Measurements from ENCODE around the gene CDC34.

Gene CDC34

GRCh38 chr19:514166-514663, 17.3 kb upstream of the CDC34 start:
- Histone ChIP-seq H3K9ac (ENCODE audit: low read length) (no peak overlapping the region), H3K4me1 (ENCODE audit: low read length) (peaks cover 13% of the 10 kb centered on the region), H3K27me3 (ENCODE audit: low read depth, low read length) (no peaks in the 10 kb centered on the region), H3K9me3 (ENCODE audit: insufficient read depth, low read length) (no peaks in the 10 kb centered on the region), H3K79me2 (ENCODE audit: low read length) (no peaks in the 10 kb centered on the region), H3K27ac (ENCODE audit: low read length) (no peak overlapping the region), H3K36me3 (replicated peaks; ENCODE audit: low read depth, low read length) (peaks cover 8% of the 10 kb centered on the region), H2AFZ (ENCODE audit: low read depth, low read length) (no peak overlapping the region), H3K4me3 (ENCODE audit: low read length) (no peak overlapping the region), H4K20me1 (ENCODE audit: insufficient read depth, low read length) (no peaks in the 10 kb centered on the region), H3K4me2 (ENCODE audit: low read length) (no peak overlapping the region)
- TF ChIP-seq EZH2phosphoT487 (IDR thresholded peaks at IDR 0.05; ENCODE audit: low read depth), result no peak
- no peak for TF ChIP-seq CTCF (IDR thresholded peaks at IDR 0.05; ENCODE audit: low read depth, low read length)

DNA sequence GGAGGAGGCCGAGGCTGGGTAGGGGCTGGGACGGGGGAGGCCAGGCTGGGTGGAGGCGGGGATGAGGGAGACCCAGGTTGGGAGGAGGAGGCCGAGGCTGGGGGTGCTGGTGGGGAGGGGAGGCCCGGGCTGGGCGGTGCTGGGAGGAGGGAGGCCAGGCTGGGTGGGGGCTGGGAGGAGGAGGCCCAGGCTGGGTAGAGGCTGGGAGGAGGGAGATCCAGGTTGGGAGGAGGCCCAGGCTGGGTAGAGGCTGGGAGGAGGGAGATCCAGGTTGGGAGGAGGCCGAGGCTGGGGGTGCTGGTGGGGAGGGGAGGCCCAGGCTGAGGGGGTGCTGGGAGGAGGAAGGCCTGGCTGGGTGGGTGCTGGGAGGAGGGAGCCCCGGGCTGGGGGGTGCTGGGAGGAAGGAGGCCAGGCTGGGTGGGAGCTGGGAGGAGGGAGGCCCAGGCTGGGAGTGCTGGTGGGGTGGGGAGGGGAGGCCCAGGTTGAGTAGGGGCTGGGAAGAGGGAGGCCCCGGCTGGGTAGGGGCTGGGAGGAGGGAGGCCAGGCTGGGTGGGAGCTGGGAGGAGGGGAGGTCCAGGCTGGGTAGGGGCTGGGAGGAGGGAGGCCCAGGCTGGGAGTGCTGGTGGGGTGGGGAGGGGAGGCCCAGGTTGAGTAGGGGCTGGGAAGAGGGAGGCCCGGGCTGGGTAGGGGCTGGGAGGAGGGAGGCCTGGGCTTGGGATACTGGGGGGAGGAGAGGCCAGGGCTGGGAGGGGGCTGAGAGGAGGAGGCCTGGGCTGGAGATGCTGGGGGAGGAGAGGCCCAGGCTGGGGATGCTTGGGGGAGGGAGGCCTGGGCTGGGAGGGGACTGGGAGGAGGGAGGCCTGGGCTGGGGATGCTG, 13.6 kb upstream of the CDC34 start:
- no peaks in the 10 kb centered on the region for H3K79me2 ChIP-seq (ENCODE audit: low read length)
- no peak overlapping the region for H3K9ac ChIP-seq (ENCODE audit: low read length)
- H3K27me3 ChIP-seq (ENCODE audit: low read depth, low read length), result no peaks in the 10 kb centered on the region
- H3K4me3 ChIP-seq (ENCODE audit: low read length), result no peak overlapping the region
- no peaks in the 10 kb centered on the region for H4K20me1 ChIP-seq (ENCODE audit: insufficient read depth, low read length)
- no peak overlapping the region for H3K27ac ChIP-seq (ENCODE audit: low read length)
- no peaks in the 10 kb centered on the region for H3K4me1 ChIP-seq (ENCODE audit: low read length)
- H3K4me2 ChIP-seq (ENCODE audit: low read length), result no peak overlapping the region
- H2AFZ ChIP-seq (ENCODE audit: low read depth, low read length), result no peak overlapping the region
- H3K36me3 ChIP-seq (replicated peaks; ENCODE audit: low read depth, low read length), result peaks cover 8% of the 10 kb centered on the region
- H3K9me3 ChIP-seq (ENCODE audit: insufficient read depth, low read length), result no peaks in the 10 kb centered on the region
- TF ChIP-seq EZH2phosphoT487 (IDR thresholded peaks at IDR 0.05; ENCODE audit: low read depth) (no peak), CTCF (IDR thresholded peaks at IDR 0.05; ENCODE audit: low read depth, low read length) (no peak)

DNA sequence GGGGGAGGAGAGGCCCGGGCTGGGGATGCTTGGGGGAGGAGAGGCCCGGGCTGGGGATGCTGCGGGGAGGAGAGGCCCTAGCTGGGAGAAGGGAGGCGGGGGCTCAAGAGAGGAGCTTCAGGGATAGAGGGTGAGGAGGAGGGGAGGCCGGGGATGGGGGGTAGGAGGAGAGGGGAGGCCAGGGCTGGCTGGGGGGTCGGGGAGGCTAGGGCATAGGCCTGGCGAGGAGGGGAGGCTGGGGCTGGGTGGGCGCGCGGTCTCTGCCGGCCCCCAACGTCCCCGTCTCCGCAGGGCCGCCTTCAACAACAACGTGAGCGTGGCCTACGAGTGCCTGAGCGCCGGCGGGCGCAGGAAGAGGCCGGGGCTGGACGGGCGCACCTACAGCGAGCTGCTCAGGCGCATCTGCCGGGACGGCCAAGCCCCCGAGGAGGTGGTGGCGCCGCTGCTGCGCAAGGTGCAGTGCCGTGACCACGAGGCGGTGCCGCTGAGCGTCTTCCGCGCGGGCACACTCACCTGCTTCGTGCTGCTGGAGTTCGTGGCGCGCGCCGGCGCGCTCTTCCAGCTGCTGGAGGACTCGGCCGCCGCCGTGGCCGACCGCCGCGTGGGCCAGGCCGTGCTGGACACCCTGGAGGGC, 12.8 kb upstream of the CDC34 start:
- Histone ChIP-seq H3K36me3 (replicated peaks; ENCODE audit: low read depth, low read length) (peaks cover 8% of the 10 kb centered on the region), H2AFZ (ENCODE audit: low read depth, low read length) (no peak overlapping the region), H3K27me3 (ENCODE audit: low read depth, low read length) (no peaks in the 10 kb centered on the region), H3K9ac (ENCODE audit: low read length) (no peak overlapping the region), H3K4me1 (ENCODE audit: low read length) (no peaks in the 10 kb centered on the region), H4K20me1 (ENCODE audit: insufficient read depth, low read length) (no peaks in the 10 kb centered on the region), H3K27ac (ENCODE audit: low read length) (no peak overlapping the region), H3K4me2 (ENCODE audit: low read length) (no peak overlapping the region), H3K79me2 (ENCODE audit: low read length) (no peaks in the 10 kb centered on the region), H3K9me3 (ENCODE audit: insufficient read depth, low read length) (no peaks in the 10 kb centered on the region), H3K4me3 (ENCODE audit: low read length) (no peak overlapping the region)
- TF ChIP-seq CTCF (IDR thresholded peaks at IDR 0.05; ENCODE audit: low read depth, low read length) (no peak), EZH2phosphoT487 (IDR thresholded peaks at IDR 0.05; ENCODE audit: low read depth) (no peak)

GRCh38 chr19:519449-519865, 12.1 kb upstream of the CDC34 start:
- Histone ChIP-seq H3K9me3 (ENCODE audit: insufficient read depth, low read length) (no peaks in the 10 kb centered on the region), H3K36me3 (replicated peaks; ENCODE audit: low read depth, low read length) (peaks cover under 1% of the 10 kb centered on the region), H3K4me2 (ENCODE audit: low read length) (no peak overlapping the region), H3K27me3 (ENCODE audit: low read depth, low read length) (no peaks in the 10 kb centered on the region), H3K4me1 (ENCODE audit: low read length) (no peaks in the 10 kb centered on the region), H3K4me3 (ENCODE audit: low read length) (no peak overlapping the region), H3K27ac (ENCODE audit: low read length) (no peak overlapping the region), H3K9ac (ENCODE audit: low read length) (no peak overlapping the region), H4K20me1 (ENCODE audit: insufficient read depth, low read length) (no peaks in the 10 kb centered on the region), H3K79me2 (ENCODE audit: low read length) (no peaks in the 10 kb centered on the region), H2AFZ (ENCODE audit: low read depth, low read length) (no peak overlapping the region)
- TF ChIP-seq CTCF (IDR thresholded peaks at IDR 0.05; ENCODE audit: low read depth, low read length), result no peak

All from OCI-LY3 (cell line).